Mesenteric fat pad (tissue), 1 donor: Measurements from ENCODE around the gene PILRB. TPM values are rescaled to one million over a fixed set of nuclear protein-coding genes. Genes with fewer than 3 reads are reported as not detected.

Source experiments
- DNase-seq: peaks from one replicate; pipeline ENCODE4 v3.0.0-alpha.2; 2020; ENCODE audit warnings: low spot score
- total RNA-seq: library from RNA; stranded (reverse); fragmentation: NEBNext Ultra II Directional; extraction: Animal tissue kit (Norgen Biotek cat#: 25700); gene quantifications from one replicate; pipeline ENCODE4 v1.2.1, GENCODE V29; 2021
- donor health status: DM: yes; HTN: yes; CAD: no.

PILRB gene
- total RNA-seq, 1 donor from 2014 or later, result 32.1 TPM

- DNase-seq, result no peak
Observed at GRCh38 chr7:100353685-100354330, 4.1 kb upstream of the PILRB start.

- no peak for DNase-seq
Observed at GRCh38 chr7:100356416-100357068, 1.4 kb upstream of the PILRB start.

DNA sequence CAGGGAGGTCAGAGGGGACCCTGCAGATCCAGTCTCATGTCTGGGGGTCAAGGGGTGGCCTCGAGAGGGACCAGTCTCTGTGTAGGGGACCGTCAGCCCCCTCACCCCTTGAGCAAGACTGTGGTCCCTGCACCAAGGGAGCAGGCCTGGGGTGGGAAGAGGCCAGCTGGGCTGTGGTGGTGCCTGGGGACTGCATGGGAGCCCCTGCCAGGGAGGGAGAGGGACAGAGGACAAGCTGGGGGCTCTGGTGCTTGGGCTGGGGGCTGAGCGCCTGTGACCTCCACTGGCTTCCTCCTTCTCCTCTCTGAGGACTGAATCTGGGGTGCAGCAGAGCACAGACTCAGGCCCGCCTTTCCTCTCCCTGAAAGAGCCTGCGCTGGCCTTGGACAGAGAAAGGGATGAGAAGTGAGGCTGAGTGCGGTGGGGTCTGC, 771 bp upstream of the PILRB start:
- no peak for DNase-seq

DNA sequence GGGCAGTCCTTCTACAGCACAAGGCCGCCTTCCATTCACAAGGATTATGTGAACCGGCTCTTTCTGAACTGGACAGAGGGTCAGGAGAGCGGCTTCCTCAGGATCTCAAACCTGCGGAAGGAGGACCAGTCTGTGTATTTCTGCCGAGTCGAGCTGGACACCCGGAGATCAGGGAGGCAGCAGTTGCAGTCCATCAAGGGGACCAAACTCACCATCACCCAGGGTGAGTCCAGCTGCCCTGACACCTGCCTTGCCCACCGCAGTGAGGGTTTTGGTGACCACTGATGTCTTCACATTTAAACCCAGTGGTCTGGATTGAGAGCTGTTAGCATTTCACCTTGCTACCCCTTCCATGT, 918 bp downstream of the PILRB start:
- no peak for DNase-seq

DNA sequence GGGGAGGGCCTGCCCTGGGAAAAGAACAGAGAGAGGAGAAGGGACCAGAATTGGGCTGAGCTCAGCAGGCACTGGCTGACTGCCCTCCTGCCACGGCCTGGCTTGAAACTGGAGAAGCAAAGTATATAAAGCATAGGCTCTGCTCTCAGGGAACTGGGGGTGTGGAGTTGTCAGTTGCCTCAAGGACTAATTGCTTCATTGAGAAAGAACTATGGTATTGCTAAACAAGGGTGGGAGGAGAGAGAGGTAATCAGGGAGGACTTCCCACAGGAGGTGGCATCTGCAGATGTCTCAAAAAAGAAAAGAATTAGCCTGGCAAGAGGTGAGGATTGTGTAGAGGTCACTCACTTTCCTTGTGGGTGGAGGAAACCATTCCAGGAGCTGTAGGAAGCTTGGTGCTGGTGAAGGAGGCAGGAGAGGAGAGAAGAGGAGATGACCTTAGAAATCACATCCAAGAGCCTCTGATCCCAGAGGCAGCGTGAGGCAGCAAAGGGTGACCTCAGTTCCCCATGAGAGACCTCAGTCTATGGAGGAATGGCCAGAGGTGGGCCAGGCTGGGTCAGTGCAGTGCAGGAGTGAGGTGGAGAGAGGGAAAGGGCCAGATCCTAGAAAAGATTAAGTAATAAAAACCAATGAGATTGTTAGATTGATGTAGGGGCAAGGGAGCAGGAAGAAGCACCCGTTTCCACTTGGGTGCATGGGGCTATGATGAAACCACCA, 2.4 kb downstream of the PILRB start:
- DNase-seq, result no peak

- no peak for DNase-seq
Observed at GRCh38 chr7:100363098-100363497, 5.2 kb downstream of the PILRB start.

DNA sequence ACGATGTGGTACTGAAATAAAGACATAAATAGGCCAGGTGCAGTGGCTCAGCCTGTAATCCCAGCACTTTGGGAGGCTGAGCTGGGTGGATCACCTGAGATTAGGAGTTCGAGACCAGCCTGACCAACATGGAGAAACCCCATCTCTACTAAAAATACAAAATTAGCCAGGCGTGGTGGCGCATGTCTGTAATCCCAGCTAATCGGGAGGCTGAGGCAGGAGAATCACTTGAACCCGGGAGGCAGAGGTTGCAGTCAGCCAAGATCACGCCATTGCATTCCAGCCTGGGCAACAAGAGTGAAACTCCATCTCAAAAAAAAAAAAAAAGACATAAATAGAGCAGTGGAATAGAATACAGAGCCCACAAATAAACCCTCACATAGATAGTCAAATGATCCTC, 5.9 kb downstream of the PILRB start:
- peak; percentile 51 for DNase-seq

DNA sequence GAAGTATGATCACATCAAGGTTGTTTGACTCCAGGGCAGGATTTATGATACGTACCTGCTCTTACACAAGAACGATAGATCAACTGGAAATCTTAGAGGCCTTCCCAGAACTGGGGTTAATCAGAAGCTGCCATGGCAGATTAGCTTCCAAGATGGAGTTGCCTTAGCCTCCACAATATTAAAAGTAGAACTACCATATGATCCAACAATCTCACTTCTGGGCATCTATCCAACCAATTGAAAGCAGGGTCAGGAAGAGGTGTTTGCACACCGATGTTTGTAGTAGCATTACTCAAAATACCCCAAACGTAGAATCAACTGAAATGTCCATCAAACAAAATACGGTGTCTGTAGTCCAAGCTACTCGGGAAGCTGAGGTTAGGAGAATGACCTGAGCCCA, 6.6 kb downstream of the PILRB start:
- DNase-seq, result no peak

DNA sequence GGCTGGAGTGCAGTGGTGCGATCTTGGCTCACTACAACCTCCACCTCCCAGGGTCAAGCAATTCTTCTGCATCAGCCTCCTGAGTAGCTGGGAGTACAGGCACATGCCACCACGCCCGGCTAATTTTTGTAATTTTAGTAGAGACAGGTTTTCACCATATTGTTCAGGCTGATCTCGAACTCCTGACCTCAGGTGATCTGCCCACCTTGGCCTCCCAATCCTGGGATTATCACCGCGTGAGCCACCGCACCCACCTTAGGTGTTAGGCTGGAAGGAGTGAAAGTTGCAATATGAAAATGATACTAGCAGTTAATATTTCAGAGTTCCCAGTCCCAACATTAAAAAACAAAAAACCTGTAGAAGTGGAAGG, 8.1 kb downstream of the PILRB start:
- peak; percentile 76 for DNase-seq

- peak; percentile 81 for DNase-seq
Observed at GRCh38 chr7:100366411-100367250, 8.7 kb downstream of the PILRB start.

- DNase-seq, result no peak
Observed at GRCh38 chr7:100367251-100367620, 9.3 kb downstream of the PILRB start.

DNA sequence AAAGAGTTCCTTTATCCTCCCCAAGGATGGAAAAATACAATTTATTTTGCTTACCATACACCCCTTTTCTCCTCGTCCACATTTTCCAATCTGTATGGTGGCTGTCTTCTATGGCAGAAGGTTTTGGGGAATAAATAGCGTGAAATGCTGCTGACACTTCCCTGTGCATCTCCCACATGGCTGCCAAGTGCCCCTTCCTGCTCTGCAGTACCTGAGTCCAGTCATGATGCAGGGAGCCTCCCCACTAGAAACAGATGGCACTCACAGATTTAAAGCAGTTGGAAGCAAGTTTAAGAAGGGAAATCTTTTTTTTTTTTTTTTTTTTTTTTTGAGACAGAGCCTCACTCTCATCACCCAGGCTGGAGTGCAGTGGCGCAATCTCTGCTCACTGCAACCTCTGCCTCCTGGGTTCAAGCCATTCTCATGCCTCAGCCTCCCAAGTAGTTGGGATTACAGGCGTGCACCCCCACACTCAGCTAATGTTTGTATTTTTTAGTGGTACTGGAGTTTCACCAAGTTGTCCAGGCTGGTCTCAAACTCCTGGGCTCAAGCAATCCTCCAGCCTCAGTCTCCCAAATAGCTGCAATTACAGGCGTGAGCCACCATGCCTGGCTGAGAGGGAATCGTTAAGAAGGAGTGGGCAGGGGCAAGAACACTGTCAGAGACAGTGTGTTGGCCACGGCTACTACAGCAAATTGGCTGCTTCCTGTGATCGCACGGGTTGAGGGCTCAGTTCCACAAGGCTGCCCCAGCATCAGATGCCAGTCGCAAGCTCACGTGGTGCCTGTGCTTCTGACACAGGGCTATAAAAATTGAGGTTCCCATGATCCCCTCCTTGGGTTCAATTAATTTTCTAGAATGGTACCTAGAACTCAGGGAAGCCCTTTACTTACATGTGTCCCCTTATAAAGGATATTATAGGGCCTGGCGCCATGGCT, 10.0 kb downstream of the PILRB start:
- DNase-seq, result peak; percentile 60

GRCh38 chr7:100369105-100369504, 11.2 kb downstream of the PILRB start:
- peak; percentile 84 for DNase-seq

DNA sequence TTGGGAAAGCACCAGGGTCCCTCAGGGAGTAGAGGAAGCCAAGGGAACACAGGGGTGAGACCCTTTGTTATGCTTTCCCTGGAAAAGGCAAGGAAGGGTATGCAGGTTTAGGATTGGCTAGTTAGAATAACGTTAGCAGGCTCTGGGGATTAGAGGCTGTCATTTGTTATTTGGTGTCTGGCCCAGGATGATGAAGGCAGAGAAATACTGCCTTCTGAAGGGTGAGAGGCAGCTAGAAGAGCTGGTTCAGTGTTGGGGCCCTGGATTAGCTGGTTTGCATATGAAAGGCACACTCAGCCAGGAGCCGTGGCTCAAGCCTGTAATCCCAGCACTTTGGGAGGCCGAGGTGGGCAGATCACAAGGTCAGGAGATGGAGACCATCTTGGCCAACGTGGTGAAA, 12.4 kb downstream of the PILRB start:
- no peak for DNase-seq

GRCh38 chr7:100370746-100371145, 12.8 kb downstream of the PILRB start:
- DNase-seq, result peak; percentile 53

DNA sequence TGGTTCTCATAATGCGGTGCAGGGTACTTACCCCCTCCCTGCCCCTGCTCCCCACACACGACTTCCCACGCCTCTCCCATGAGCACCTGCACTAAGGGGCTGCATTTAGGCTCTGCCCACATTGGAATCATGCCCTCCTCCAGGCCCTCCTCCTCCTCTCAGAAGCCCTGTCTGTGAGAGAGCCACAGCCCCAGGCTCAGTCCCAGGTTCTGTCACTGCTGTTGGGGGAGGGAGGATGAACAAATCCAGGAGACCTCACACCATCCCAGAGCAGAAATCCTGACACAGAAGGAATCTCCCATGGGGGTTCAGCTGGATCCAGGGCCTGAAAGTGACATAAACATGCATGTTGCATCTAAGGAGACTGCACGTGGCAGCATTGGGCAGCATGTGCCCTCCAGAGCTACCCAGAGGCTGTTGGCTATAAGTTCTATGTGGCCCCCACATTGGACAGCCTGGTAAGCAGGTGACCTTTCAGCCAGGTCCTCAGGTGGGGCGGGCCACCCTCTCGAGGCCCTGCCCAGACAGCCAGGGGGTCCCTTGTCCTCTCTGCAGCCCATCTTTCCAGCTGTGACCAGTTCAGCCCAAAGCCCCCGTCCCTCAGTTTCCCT, 13.7 kb downstream of the PILRB start:
- peak; percentile 73 for DNase-seq

DNA sequence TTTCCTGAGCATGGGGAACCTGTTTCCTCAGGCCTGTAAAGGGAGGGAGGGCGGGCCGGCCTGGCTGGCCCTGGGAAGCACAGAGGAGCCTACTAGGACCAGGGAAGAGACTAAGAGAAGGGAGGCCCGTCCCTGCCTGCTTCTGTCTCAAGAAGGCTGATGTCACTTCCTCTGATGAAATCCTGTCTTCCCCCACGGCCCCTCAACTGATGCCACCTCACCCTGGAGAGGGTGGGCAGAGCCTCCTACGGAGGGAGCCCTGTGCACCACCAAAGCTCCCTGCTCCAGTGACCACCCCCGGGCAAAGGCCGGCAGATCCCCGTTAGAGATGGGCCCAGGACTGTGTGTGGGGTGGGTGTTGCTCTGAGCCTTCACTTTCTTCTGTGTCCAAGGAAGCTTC, 14.3 kb downstream of the PILRB start:
- peak; percentile 64 for DNase-seq

GRCh38 chr7:100372694-100373093, 14.8 kb downstream of the PILRB start:
- DNase-seq, result peak; percentile 84

GRCh38 chr7:100373261-100373831, 15.4 kb downstream of the PILRB start, which contains the start of gene PILRA:
PILRA (plus strand) TSS chr7:100373487; CDS start chr7:100373657, 170 bp downstream.
- DNase-seq, result peak; percentile 85
